ENCODE results near the gene TDRD1.

DNA sequence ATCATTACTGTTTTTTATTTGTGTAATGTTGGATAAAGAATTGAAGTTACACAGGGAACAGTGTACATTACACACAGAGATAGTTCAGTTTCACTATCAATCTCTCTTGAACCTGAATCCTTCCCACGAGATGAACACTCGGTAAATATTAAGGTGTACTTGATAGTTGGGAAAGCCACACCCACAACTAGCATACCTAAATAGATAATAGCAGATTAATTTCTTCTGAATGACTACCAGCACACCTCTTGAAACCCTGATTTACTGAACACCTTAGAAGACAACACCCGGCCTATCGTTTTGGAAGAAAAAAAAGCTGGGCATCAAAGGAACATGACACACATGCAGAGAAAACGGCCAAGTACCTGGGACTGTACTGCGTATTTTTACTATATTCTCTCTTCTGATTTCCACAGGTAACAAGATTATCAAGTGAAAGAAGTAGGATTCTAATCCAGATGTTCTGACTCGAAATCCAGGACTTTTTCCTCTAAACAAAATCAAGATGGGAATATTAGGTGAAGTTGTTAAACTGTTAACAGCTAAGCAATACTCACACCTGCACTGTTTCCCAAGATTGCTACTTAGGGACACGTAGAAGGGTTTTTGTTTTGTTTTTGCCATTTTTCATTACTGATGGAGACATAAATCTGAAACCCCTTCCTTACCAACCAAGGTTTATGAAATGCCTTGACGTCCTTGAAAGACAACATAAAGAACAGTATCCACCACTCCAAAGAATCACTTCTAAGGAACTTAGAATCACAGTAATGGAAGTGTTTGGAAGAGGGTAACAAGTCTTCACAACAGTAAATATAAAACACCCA, 6.2 kb upstream of the TDRD1 start:
- TF ChIP-seq, protein P1, sequence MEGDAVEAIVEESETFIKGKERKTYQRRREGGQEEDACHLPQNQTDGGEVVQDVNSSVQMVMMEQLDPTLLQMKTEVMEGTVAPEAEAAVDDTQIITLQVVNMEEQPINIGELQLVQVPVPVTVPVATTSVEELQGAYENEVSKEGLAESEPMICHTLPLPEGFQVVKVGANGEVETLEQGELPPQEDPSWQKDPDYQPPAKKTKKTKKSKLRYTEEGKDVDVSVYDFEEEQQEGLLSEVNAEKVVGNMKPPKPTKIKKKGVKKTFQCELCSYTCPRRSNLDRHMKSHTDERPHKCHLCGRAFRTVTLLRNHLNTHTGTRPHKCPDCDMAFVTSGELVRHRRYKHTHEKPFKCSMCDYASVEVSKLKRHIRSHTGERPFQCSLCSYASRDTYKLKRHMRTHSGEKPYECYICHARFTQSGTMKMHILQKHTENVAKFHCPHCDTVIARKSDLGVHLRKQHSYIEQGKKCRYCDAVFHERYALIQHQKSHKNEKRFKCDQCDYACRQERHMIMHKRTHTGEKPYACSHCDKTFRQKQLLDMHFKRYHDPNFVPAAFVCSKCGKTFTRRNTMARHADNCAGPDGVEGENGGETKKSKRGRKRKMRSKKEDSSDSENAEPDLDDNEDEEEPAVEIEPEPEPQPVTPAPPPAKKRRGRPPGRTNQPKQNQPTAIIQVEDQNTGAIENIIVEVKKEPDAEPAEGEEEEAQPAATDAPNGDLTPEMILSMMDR (IDR thresholded peaks at IDR 0.05; ENCODE audit: poor library complexity, severe bottlenecking) = no peak
- TF ChIP-seq EP300 (conservative IDR thresholded peaks at IDR 0.05; ENCODE audit: poor library complexity, severe bottlenecking) (no peak), SMC3 (conservative IDR thresholded peaks at IDR 0.05; ENCODE audit: poor library complexity) (no peak), RAD21 (conservative IDR thresholded peaks at IDR 0.05) (no peak), EZH2 (IDR thresholded peaks at IDR 0.05; ENCODE audit: borderline replicate concordance, insufficient read depth, low read length, poor library complexity, severe bottlenecking) (no peak), TAF1 (IDR thresholded peaks at IDR 0.05; ENCODE audit: low read depth) (no peak), POLR2AphosphoS5 (IDR thresholded peaks at IDR 0.05) (no peak), MXI1 (conservative IDR thresholded peaks at IDR 0.05; ENCODE audit: poor library complexity, severe bottlenecking) (no peak)
- TF ChIP-seq, protein P2, sequence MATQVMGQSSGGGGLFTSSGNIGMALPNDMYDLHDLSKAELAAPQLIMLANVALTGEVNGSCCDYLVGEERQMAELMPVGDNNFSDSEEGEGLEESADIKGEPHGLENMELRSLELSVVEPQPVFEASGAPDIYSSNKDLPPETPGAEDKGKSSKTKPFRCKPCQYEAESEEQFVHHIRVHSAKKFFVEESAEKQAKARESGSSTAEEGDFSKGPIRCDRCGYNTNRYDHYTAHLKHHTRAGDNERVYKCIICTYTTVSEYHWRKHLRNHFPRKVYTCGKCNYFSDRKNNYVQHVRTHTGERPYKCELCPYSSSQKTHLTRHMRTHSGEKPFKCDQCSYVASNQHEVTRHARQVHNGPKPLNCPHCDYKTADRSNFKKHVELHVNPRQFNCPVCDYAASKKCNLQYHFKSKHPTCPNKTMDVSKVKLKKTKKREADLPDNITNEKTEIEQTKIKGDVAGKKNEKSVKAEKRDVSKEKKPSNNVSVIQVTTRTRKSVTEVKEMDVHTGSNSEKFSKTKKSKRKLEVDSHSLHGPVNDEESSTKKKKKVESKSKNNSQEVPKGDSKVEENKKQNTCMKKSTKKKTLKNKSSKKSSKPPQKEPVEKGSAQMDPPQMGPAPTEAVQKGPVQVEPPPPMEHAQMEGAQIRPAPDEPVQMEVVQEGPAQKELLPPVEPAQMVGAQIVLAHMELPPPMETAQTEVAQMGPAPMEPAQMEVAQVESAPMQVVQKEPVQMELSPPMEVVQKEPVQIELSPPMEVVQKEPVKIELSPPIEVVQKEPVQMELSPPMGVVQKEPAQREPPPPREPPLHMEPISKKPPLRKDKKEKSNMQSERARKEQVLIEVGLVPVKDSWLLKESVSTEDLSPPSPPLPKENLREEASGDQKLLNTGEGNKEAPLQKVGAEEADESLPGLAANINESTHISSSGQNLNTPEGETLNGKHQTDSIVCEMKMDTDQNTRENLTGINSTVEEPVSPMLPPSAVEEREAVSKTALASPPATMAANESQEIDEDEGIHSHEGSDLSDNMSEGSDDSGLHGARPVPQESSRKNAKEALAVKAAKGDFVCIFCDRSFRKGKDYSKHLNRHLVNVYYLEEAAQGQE (IDR thresholded peaks at IDR 0.05; ENCODE audit: borderline replicate concordance) = no peak
